Common myeloid progenitor, CD34-positive (primary cell): ENCODE data around the gene SHC2.
A peak's percentile ranks its signal among the peaks of the same experiment; 100 is the strongest.
"Not testable (repeated sequence)": the region's sequence is repeated elsewhere in the genome, so short reads cannot be mapped to it uniquely, and the experiment has no call there.

Source experiments
- CTCF ChIA-PET: fragments of 350-600 bp; sonication (Branson Sonifier 250); formaldehyde crosslinking; loops from one replicate; lab custom pipeline; 2021; ENCODE audit warnings: antibody characterized with exemption; lab: Charles Lee
- POLR2A ChIA-PET: fragments of 350-600 bp; sonication (Branson Sonifier 250); formaldehyde crosslinking; loops from one replicate; lab custom pipeline; 2021; ENCODE audit warnings: antibody characterized with exemption; lab: Charles Lee
- DNase-seq, 3 donors: peaks; one replicate each; pipeline versions ENCODE4 v3.0.0 to v3.0.0-alpha.2; 2013
- H3K27ac ChIP-seq, 2 experiments: 1 replicate in 1 of 2; 2 replicates in 1 of 2; pipeline ENCODE4 v1.7.0; 2013; ENCODE audit warnings: inconsistent platforms in 2 of 2, low read length in 2 of 2, mild to moderate bottlenecking in 2 of 2, low read depth in 1 of 2, moderate library complexity in 1 of 2; ENCODE audit not compliant: severe bottlenecking in 2 of 2, insufficient read depth in 1 of 2, poor library complexity in 1 of 2
- H3K27me3 ChIP-seq, 5 experiments: replicated peaks in 2 of 5; 1 replicate in 3 of 5; 2 replicates in 2 of 5; pipeline versions ENCODE4 v1.6.1 to v1.7.0; 2013; ENCODE audit warnings: low read length in 4 of 5, mild to moderate bottlenecking in 2 of 5, moderate library complexity in 2 of 5, inconsistent platforms in 1 of 5; ENCODE audit not compliant: insufficient read depth in 5 of 5, control insufficient read depth in 4 of 5
- H3K36me3 ChIP-seq, 4 experiments: 1 replicate in 2 of 4; 2 replicates in 2 of 4; pipeline versions ENCODE4 v1.6.1 to v1.7.0; 2013; ENCODE audit warnings: low read length in 3 of 4, control low read depth in 1 of 4, mild to moderate bottlenecking in 1 of 4; ENCODE audit not compliant: control insufficient read depth in 4 of 4, insufficient read depth in 4 of 4
- H3K4me1 ChIP-seq, 4 experiments: 1 replicate in 3 of 4; 2 replicates in 1 of 4; pipeline versions ENCODE4 v1.6.1 to v1.7.1; 2013; ENCODE audit warnings: low read length in 3 of 4, mild to moderate bottlenecking in 3 of 4, control low read depth in 1 of 4, inconsistent platforms in 1 of 4, moderate library complexity in 1 of 4; ENCODE audit not compliant: control insufficient read depth in 4 of 4, insufficient read depth in 4 of 4; ENCODE audit errors: control extremely low read depth in 1 of 4
- H3K4me3 ChIP-seq, 7 experiments: 1 replicate in 4 of 7; 2 replicates in 3 of 7; pipeline versions ENCODE4 v1.5.1 to v1.7.0; 2013; ENCODE audit warnings: mild to moderate bottlenecking in 7 of 7, low read length in 6 of 7, moderate library complexity in 6 of 7, inconsistent platforms in 2 of 7, low read depth in 2 of 7, control low read depth in 1 of 7; ENCODE audit not compliant: insufficient read depth in 4 of 7, control insufficient read depth in 1 of 7; ENCODE audit errors: extremely low read depth in 1 of 7
- H3K9me3 ChIP-seq, 5 experiments: 1 replicate in 4 of 5; 2 replicates in 1 of 5; pipeline versions ENCODE4 v1.6.1 to v1.7.1; 2013; ENCODE audit warnings: low read length in 4 of 5, mild to moderate bottlenecking in 2 of 5, inconsistent platforms in 1 of 5, low read depth in 1 of 5, moderate library complexity in 1 of 5; ENCODE audit not compliant: control insufficient read depth in 4 of 5, insufficient read depth in 2 of 5; ENCODE audit errors: control extremely low read depth in 1 of 5
- WGBS: methylation state at CpG from one replicate; pipeline ENCODE4 v1.1.5; 2013; ENCODE audit not compliant: insufficient coverage; 5-methylcytosine and 5-hydroxymethylcytosine counted together

Gene SHC2

GRCh38 chr19:412356-413355, 48.2 kb downstream of the SHC2 start:
- CTCF ChIA-PET: no interaction called here
- no peak overlapping the region for H3K27ac ChIP-seq
- WGBS: 56% methylated on average over 24 of the region's 36 CpGs
- no peaks in the 10 kb centered on the region for H3K36me3 ChIP-seq
- no peak overlapping the region for H3K4me3 ChIP-seq
- POLR2A ChIA-PET: no interaction called here
- H3K4me1 ChIP-seq: peaks cover 0 to 17% (median 7%) of the 10 kb centered on the region in 4 experiments
- DNase-seq: no peak
- peaks cover 0 to 74% (median 13%) of the 10 kb centered on the region in 5 experiments for H3K27me3 ChIP-seq
- peaks cover 0 to 19% (median 0%) of the 10 kb centered on the region in 5 experiments for H3K9me3 ChIP-seq

GRCh38 chr19:411723-412355, 49.0 kb downstream of the SHC2 start:
- no peak overlapping the region for H3K27ac ChIP-seq
- ChIA-PET CTCF (no interaction called here), POLR2A (no interaction called here)
- no peak for DNase-seq
- no peak overlapping the region for H3K4me3 ChIP-seq
- WGBS: 72% methylated on average over 12 of the region's 13 CpGs
- peaks cover 0 to 17% (median 7%) of the 10 kb centered on the region in 4 experiments for H3K4me1 ChIP-seq
- H3K9me3 ChIP-seq: peaks cover 0 to 19% (median 0%) of the 10 kb centered on the region in 5 experiments
- H3K27me3 ChIP-seq: peaks cover 0 to 74% (median 13%) of the 10 kb centered on the region in 5 experiments
- H3K36me3 ChIP-seq: no peaks in the 10 kb centered on the region

- POLR2A ChIA-PET, H3K27ac ChIP-seq, CTCF ChIA-PET, H3K36me3 ChIP-seq, H3K4me3 ChIP-seq, DNase-seq: not testable (repeated sequence)
- peaks cover 0 to 19% (median 0%) of the 10 kb centered on the region in 5 experiments for H3K9me3 ChIP-seq
- peaks cover 0 to 17% (median 7%) of the 10 kb centered on the region in 4 experiments for H3K4me1 ChIP-seq
- H3K27me3 ChIP-seq: peaks cover 0 to 74% (median 13%) of the 10 kb centered on the region in 5 experiments
- WGBS: 82% methylated on average over 13 of the region's 22 CpGs
Observed at GRCh38 chr19:411121-411722, 49.6 kb downstream of the SHC2 start.

- 79% methylated on average over 18 of the region's 21 CpGs for WGBS
- DNase-seq: no peak
- ChIA-PET POLR2A (no interaction called here), CTCF (no interaction called here)
- H3K36me3 ChIP-seq: no peaks in the 10 kb centered on the region
- peaks cover 0 to 83% (median 13%) of the 10 kb centered on the region in 5 experiments for H3K27me3 ChIP-seq
- H3K4me1 ChIP-seq: peaks cover 0 to 17% (median 7%) of the 10 kb centered on the region in 4 experiments
- H3K27ac ChIP-seq: no peak overlapping the region
- peaks cover 0 to 19% (median 0%) of the 10 kb centered on the region in 5 experiments for H3K9me3 ChIP-seq
- no peak overlapping the region for H3K4me3 ChIP-seq
Observed at GRCh38 chr19:410243-410781, 50.5 kb downstream of the SHC2 start.

- no peaks in the 10 kb centered on the region for H3K36me3 ChIP-seq
- DNase-seq: peak in 2 of 3 donors; percentile 58
- H3K4me1 ChIP-seq: peaks cover 0 to 17% (median 7%) of the 10 kb centered on the region in 4 experiments
- WGBS: 5% methylated on average over 16 of the region's 23 CpGs
- H3K27ac ChIP-seq: no peak overlapping the region
- peaks cover 0 to 86% (median 17%) of the 10 kb centered on the region in 5 experiments for H3K27me3 ChIP-seq
- H3K9me3 ChIP-seq: peaks cover 0 to 19% (median 0%) of the 10 kb centered on the region in 5 experiments
- peak overlapping the region in 5 of 7 experiments; percentile 36 to 70 (median 54) for H3K4me3 ChIP-seq
- ChIA-PET CTCF (interaction anchor here (0.6 kb wide), 1 partner anchor 13 kb away, joined by 3 read pairs; no protein-coding TSS in a partner anchor), POLR2A (no interaction called here)
Observed at GRCh38 chr19:409516-410242, 51.2 kb downstream of the SHC2 start.

GRCh38 chr19:408902-409515, 51.8 kb downstream of the SHC2 start, which contains the start of gene C2CD4C:
TSS of gene C2CD4C (minus strand) at chr19:409147. CDS start at chr19:408361, 786 bp downstream.
- Histone ChIP-seq H3K4me1 (peaks cover 0 to 17% (median 7%) of the 10 kb centered on the region in 4 experiments), H3K9me3 (peaks cover 0 to 19% (median 0%) of the 10 kb centered on the region in 5 experiments), H3K4me3 (peak within 1 kb of the TSS in 6 of 7 experiments; percentile 6 to 70 (median 48)), H3K36me3 (no peaks in the 10 kb centered on the region), H3K27me3 (peaks cover 0 to 83% (median 17%) of the 10 kb centered on the region in 5 experiments), H3K27ac (no peak within 1 kb of the TSS)
- DNase-seq: peak in 1 of 3 donors; percentile 47
- POLR2A ChIA-PET: no interaction called here
- CTCF ChIA-PET: interaction anchor here (0.6 kb wide), 1 partner anchor 12 kb away, joined by 3 read pairs; no protein-coding TSS in a partner anchor
- WGBS: under 1% methylated on average over 77 of the region's 80 CpGs
